SK-N-SH (cell line): ENCODE results near the gene MAPKAPK3. TPM values are rescaled to one million over a fixed set of nuclear protein-coding genes. Genes with fewer than 3 reads are reported as not detected.
A peak's percentile ranks its signal among the peaks of the same experiment; 100 is the strongest.

Experiments used
- CTCF ChIA-PET: fragments of 300-600, 350-600 bp; formaldehyde crosslinking; extraction: SDS; loops from one replicate; lab custom pipeline; 2021; lab: Yijun Ruan, JAX
- POLR2A ChIA-PET: fragments of 350-600 bp; sonication (Branson Sonifier 250); formaldehyde crosslinking; extraction: SDS; loops from one replicate; lab custom pipeline; 2020; ENCODE audit warnings: antibody characterized with exemption, inconsistent platforms; lab: Yijun Ruan, JAX
- DNase-seq: peaks from one replicate; pipeline ENCODE4 v3.0.0; 2012
- H2AFZ ChIP-seq: fragments of 200-600 bp; sonication (generic); 2 replicates; pipeline ENCODE4 v1.8.1; 2016; ENCODE audit warnings: antibody characterized with exemption, mild to moderate bottlenecking, low read depth
- H3F3A ChIP-seq: fragments of 200-600 bp; sonication (generic); replicated peaks from 2 replicates; pipeline ENCODE3; 2016; ENCODE audit warnings: antibody characterized with exemption, mild to moderate bottlenecking; ENCODE audit not compliant: insufficient read depth
- H3K27ac ChIP-seq, 2 experiments: fragments of 200-500 bp in 1 of 2; fragments of 200-600 bp in 1 of 2; sonication (Bioruptor generic) in 1 of 2; sonication (generic), shearing (Covaris generic) in 1 of 2; 2 replicates each; pipeline versions ENCODE4 v1.5.1 to v1.6.1; 2014 to 2016; ENCODE audit warnings: low read depth in 2 of 2, inconsistent platforms in 1 of 2, low read length in 1 of 2, mild to moderate bottlenecking in 1 of 2, mixed read lengths in 1 of 2
- H3K27me3 ChIP-seq: fragments of 200-600 bp; sonication (generic), shearing (Covaris generic); 2 replicates; pipeline ENCODE4 v1.6.1; 2016; ENCODE audit warnings: mixed run types; ENCODE audit not compliant: insufficient read depth
- H3K36me3 ChIP-seq, 2 experiments: fragments of 200-500 bp in 1 of 2; fragments of 200-600 bp in 1 of 2; sonication (Bioruptor generic) in 1 of 2; sonication (generic) in 1 of 2; replicated peaks in 1 of 2; 2 replicates each; pipeline versions ENCODE3 to v1.5.1; 2014 to 2016; ENCODE audit warnings: low read length in 1 of 2, mild to moderate bottlenecking in 1 of 2; ENCODE audit not compliant: insufficient read depth in 2 of 2, control insufficient read depth in 1 of 2
- H3K4me1 ChIP-seq, 2 experiments: fragments of 200-500 bp in 1 of 2; fragments of 200-600 bp in 1 of 2; sonication (Bioruptor generic) in 1 of 2; sonication (generic), shearing (Covaris generic) in 1 of 2; 2 replicates each; pipeline versions ENCODE4 v1.5.1 to v1.6.1; 2014 to 2016; ENCODE audit warnings: low read depth in 1 of 2, low read length in 1 of 2, mixed run types in 1 of 2; ENCODE audit not compliant: insufficient read depth in 2 of 2, control insufficient read depth in 1 of 2
- H3K4me2 ChIP-seq: fragments of 200-600 bp; sonication (generic), shearing (Covaris generic); 2 replicates; pipeline ENCODE4 v1.6.1; 2017; ENCODE audit warnings: mixed run types
- H3K4me3 ChIP-seq, 2 experiments: fragments of 200-500 bp in 1 of 2; fragments of 200-600 bp in 1 of 2; sonication (Bioruptor generic) in 1 of 2; sonication (generic), shearing (Covaris generic) in 1 of 2; 2 replicates each; pipeline versions ENCODE4 v1.5.1 to v1.8.1; 2014 to 2016; ENCODE audit warnings: low read depth in 2 of 2, inconsistent platforms in 1 of 2, low read length in 1 of 2, mild to moderate bottlenecking in 1 of 2, mixed read lengths in 1 of 2, moderate library complexity in 1 of 2
- H3K79me2 ChIP-seq: fragments of 200-600 bp; sonication (generic); 2 replicates; pipeline ENCODE4 v1.8.1; 2017; ENCODE audit warnings: mild to moderate bottlenecking; ENCODE audit not compliant: insufficient read depth
- H3K9ac ChIP-seq: fragments of 200-600 bp; sonication (generic); 2 replicates; pipeline ENCODE4 v1.6.1; 2017; ENCODE audit warnings: mixed run types
- H3K9me2 ChIP-seq: fragments of 200-600 bp; sonication (generic); 2 replicates; pipeline ENCODE4 v1.6.1; 2017; ENCODE audit warnings: mixed run types
- H3K9me3 ChIP-seq: fragments of 200-600 bp; sonication (generic); 2 replicates; pipeline ENCODE4 v1.6.1; 2017; ENCODE audit warnings: mixed run types, mild to moderate bottlenecking, moderate library complexity
- H4K20me1 ChIP-seq: fragments of 200-600 bp; sonication (generic); 2 replicates; pipeline ENCODE4 v1.6.1; 2017; ENCODE audit warnings: mild to moderate bottlenecking, mixed run types; ENCODE audit not compliant: insufficient read depth
- CHD2 ChIP-seq: fragments of 150-350 bp; IDR thresholded peaks from 2 replicates; pipeline ENCODE4 v1.6.1; 2018; ENCODE audit warnings: low read length; ENCODE audit not compliant: partially characterized antibody
- EZH2phosphoT487 ChIP-seq: fragments of 200-600 bp; sonication (generic); IDR thresholded peaks from 2 replicates; pipeline ENCODE4 v1.6.1; 2017; ENCODE audit warnings: low read depth, mixed run types, mild to moderate bottlenecking, antibody characterized with exemption, moderate library complexity, borderline replicate concordance
- JUND ChIP-seq: IDR thresholded peaks from 2 replicates; pipeline ENCODE4 v1.4.0; 2012
- MXI1 ChIP-seq: IDR thresholded peaks from 2 replicates; pipeline ENCODE4 v1.6.1; 2012; ENCODE audit warnings: mild to moderate bottlenecking, low read depth, low read length, improper control_type of control experiment
- NFIC ChIP-seq: IDR thresholded peaks from 2 replicates; pipeline ENCODE4 v1.4.0; 2012; ENCODE audit warnings: borderline replicate concordance
- RAD21 ChIP-seq: IDR thresholded peaks from 2 replicates; pipeline ENCODE4 v1.6.1; 2012; ENCODE audit warnings: mild to moderate bottlenecking, low read length
- SIN3A ChIP-seq: IDR thresholded peaks from 2 replicates; pipeline ENCODE4 v1.6.1; 2012; ENCODE audit warnings: low read depth, mild to moderate bottlenecking, low read length, moderate library complexity, borderline replicate concordance
- TAF1 ChIP-seq: IDR thresholded peaks from 2 replicates; pipeline ENCODE4 v1.6.1; 2012; ENCODE audit warnings: low read depth, mild to moderate bottlenecking, low read length, moderate library complexity, borderline replicate concordance
- TCF12 ChIP-seq: IDR thresholded peaks from 2 replicates; pipeline ENCODE4 v1.4.0; 2012
- YY1 ChIP-seq: IDR thresholded peaks from 2 replicates; pipeline ENCODE4 v1.4.0; 2012; ENCODE audit warnings: low read depth, mild to moderate bottlenecking
- WGBS: methylation state at CpG from one replicate; pipeline ENCODE4 v1.1.6; 2017; ENCODE audit warnings: low lambda C conversion rate; 5-methylcytosine and 5-hydroxymethylcytosine counted together
- polyA plus RNA-seq, 3 experiments: library from polyadenylated mRNA; depleted of rRNA; stranded (reverse); fragments of >200 nt; gene quantifications; 2 replicates each; pipeline ENCODE4 v1.2.3, GENCODE V29; 2012
- TF ChIP-seq, protein P1 (sequence below): fragments of 200-600 bp; sonication (generic); IDR thresholded peaks from 2 replicates; pipeline ENCODE4 v1.6.1; 2017; ENCODE audit warnings: antibody characterized with exemption, mild to moderate bottlenecking, moderate library complexity
- TF ChIP-seq, protein P2 (sequence below): IDR thresholded peaks from 2 replicates; pipeline ENCODE4 v1.4.0; 2012; ENCODE audit warnings: low read depth, borderline replicate concordance
- TF ChIP-seq, protein P3 (sequence below): IDR thresholded peaks from 2 replicates; pipeline ENCODE4 v1.4.0; 2012; ENCODE audit warnings: low read depth

Gene MAPKAPK3
- polyA plus RNA-seq, 1 of the 3 experiments (the other 2 are of a cell fraction) = 29.4 TPM

DNA sequence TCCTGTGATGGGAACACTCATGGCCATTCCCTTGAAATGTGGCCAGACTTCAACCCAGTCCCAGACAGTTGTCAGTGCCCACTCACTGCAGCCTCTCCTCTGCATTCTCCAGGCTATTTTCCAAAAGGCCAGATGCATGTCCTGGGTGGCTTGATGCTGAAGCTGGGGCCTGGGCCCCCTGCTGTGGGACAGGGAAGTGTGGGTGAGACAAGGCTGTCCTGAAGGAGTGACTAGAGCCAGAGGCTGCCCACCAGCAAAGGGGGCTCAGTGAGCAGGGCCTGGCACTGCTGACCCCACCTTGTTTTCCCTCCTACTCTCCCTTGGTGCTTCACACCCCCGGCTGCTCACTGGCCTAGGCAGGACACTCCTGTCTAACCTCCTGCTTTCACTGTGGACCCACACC is 17.2 kb upstream of the MAPKAPK3 start:
- no peak overlapping the region for H3K4me2 ChIP-seq
- H3K9me3 ChIP-seq = no peaks in the 10 kb centered on the region
- no peak for TF ChIP-seq SIN3A
- TF ChIP-seq, protein P1, sequence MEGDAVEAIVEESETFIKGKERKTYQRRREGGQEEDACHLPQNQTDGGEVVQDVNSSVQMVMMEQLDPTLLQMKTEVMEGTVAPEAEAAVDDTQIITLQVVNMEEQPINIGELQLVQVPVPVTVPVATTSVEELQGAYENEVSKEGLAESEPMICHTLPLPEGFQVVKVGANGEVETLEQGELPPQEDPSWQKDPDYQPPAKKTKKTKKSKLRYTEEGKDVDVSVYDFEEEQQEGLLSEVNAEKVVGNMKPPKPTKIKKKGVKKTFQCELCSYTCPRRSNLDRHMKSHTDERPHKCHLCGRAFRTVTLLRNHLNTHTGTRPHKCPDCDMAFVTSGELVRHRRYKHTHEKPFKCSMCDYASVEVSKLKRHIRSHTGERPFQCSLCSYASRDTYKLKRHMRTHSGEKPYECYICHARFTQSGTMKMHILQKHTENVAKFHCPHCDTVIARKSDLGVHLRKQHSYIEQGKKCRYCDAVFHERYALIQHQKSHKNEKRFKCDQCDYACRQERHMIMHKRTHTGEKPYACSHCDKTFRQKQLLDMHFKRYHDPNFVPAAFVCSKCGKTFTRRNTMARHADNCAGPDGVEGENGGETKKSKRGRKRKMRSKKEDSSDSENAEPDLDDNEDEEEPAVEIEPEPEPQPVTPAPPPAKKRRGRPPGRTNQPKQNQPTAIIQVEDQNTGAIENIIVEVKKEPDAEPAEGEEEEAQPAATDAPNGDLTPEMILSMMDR = no peak
- no peak for TF ChIP-seq RAD21
- no peak for TF ChIP-seq NFIC
- TF ChIP-seq JUND = no peak
- TF ChIP-seq YY1 = no peak
- no peak for TF ChIP-seq TCF12
- TF ChIP-seq, protein P2, sequence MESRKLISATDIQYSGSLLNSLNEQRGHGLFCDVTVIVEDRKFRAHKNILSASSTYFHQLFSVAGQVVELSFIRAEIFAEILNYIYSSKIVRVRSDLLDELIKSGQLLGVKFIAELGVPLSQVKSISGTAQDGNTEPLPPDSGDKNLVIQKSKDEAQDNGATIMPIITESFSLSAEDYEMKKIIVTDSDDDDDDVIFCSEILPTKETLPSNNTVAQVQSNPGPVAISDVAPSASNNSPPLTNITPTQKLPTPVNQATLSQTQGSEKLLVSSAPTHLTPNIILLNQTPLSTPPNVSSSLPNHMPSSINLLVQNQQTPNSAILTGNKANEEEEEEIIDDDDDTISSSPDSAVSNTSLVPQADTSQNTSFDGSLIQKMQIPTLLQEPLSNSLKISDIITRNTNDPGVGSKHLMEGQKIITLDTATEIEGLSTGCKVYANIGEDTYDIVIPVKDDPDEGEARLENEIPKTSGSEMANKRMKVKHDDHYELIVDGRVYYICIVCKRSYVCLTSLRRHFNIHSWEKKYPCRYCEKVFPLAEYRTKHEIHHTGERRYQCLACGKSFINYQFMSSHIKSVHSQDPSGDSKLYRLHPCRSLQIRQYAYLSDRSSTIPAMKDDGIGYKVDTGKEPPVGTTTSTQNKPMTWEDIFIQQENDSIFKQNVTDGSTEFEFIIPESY = no peak
- TF ChIP-seq EZH2phosphoT487 = no peak
- TF ChIP-seq MXI1 = no peak
- TF ChIP-seq, protein P3, sequence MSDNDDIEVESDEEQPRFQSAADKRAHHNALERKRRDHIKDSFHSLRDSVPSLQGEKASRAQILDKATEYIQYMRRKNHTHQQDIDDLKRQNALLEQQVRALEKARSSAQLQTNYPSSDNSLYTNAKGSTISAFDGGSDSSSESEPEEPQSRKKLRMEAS = no peak
- TF ChIP-seq TAF1 = no peak
- TF ChIP-seq CHD2 = no peak
- no peaks in the 10 kb centered on the region for H3F3A ChIP-seq
- H2AFZ ChIP-seq = no peak overlapping the region
- H3K4me3 ChIP-seq = no peak overlapping the region
- 100% methylated on average over 1 of the region's 1 CpG for WGBS
- no peak overlapping the region for H3K9ac ChIP-seq
- ChIA-PET POLR2A (no interaction called here), CTCF (interaction anchor here (1.1 to 25.1 kb wide), 5 partner anchors 9 to 31 kb away, joined by 4 to 648 read pairs (median 12); partner anchors contain the start of genes C3orf18, CISH, HEMK1 and MAPKAPK3)
- H3K79me2 ChIP-seq = no peaks in the 10 kb centered on the region
- H3K27ac ChIP-seq = peak overlapping the region in 1 of 2 experiments; percentile 44; a peak in 1 of 4 replicates
- no peaks in the 10 kb centered on the region for H4K20me1 ChIP-seq
- H3K4me1 ChIP-seq = peaks cover 17 to 38% of the 10 kb centered on the region in 2 experiments
- H3K27me3 ChIP-seq = no peaks in the 10 kb centered on the region
- no peaks in the 10 kb centered on the region for H3K36me3 ChIP-seq
- no peaks in the 10 kb centered on the region for H3K9me2 ChIP-seq
- no peak for DNase-seq
